NCI-H345 treated with DMSO at 0.1 percent for 48 hours (cell line): Measurements from ENCODE around the gene WFDC12.
"Not testable (repeated sequence)": the region's sequence is repeated elsewhere in the genome, so short reads cannot be mapped to it uniquely, and the experiment has no call there.

Experiments used
- DNase-seq: peaks from one replicate; lab custom pipeline; 2025; ENCODE audit not compliant: unreplicated experiment; lab: John Stamatoyannopoulos, UW

Gene WFDC12, protein sequence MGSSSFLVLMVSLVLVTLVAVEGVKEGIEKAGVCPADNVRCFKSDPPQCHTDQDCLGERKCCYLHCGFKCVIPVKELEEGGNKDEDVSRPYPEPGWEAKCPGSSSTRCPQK

GRCh38 chr20:45124365-45124764 is at the start of gene WFDC12:
Gene WFDC12, minus strand, starts transcription at chr20:45124465. Its CDS starts 18 bp downstream, at chr20:45124447.
- no peak for DNase-seq

DNA sequence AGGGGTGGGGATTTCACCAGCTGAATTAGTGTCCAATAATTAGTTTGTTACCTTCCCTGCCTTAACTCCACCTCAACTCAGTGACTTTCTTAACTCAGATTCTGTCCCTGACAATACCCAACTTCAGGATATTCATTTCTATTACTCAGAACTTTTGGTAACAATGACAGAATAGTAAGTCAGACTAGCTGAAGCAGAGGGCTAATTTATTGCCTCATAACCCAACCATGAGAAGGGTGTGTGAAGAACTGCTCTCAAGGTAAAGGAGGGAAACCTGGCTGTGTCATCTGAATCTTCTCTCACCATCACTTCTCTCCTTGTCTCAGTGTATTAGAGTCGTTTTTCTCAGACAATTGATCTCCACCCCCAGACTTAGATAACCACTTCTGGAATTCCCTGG is 49.3 kb upstream of the WFDC12 start:
- no peak for DNase-seq

GRCh38 chr20:45164906-45165305 is 40.6 kb upstream of the WFDC12 start:
- no peak for DNase-seq

- DNase-seq: no peak
Observed at GRCh38 chr20:45163083-45163803, 39.0 kb upstream of the WFDC12 start.

DNA sequence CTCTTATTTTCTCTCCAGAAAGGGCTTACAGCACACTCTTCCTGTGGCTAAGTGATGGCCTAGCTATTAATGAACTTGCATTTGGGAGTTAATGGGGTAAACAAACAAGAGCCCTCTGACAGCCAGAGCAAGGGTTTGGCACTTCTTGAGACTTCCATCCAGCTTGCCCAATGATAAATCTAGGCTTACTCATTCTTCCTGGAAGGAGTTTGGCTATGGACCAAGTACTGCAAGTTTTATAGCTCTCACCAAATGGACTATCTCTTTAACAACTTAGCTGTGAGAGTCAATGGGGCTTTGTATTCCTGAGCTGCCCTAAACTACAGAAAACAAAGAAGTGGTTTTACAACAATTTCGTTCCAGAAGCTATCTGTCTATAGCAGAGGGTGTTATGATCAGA is 33.7 kb upstream of the WFDC12 start:
- no peak for DNase-seq

GRCh38 chr20:45156713-45157112 is 32.4 kb upstream of the WFDC12 start:
- DNase-seq: no peak

DNA sequence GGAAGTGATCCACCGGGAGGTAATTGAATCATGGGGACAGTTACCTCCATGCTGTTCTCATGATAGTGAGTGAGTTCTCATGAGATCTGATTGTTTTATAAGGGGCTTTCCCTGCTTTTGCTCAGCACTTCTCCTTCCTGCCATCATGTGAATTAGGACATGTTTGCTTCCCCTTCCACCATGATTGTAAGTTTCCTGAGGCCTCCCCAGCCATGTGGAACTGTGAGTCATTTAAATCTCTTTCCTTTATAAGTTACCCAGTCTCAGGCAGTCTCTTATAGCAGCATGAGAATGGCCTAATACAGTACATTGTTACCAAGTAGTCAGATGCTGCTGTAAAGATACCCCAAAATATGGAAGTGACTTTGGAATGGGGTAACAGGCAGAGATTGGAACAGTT is 30.5 kb upstream of the WFDC12 start:
- DNase-seq: not testable (repeated sequence)

GRCh38 chr20:45154183-45154582 is 29.9 kb upstream of the WFDC12 start:
- DNase-seq: no peak

DNA sequence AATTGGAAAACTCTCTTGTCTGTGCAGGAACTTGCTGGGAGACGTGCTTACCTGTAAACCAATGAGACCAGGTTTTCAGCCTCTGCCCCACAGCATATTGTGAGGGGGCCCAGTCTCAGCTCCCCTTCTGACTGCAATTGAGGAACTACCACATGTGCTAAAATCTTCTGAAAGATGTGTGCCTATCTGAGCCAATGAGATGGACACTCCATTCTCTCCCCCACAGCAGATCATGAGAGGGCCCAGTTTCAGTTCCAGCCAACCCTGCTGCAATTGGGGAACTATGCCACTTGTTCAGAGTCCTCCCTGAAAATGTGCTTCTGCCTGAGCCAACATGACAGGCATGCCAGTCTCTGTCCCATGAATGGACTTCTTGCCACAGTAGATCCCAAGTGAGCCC is 29.5 kb upstream of the WFDC12 start:
- no peak for DNase-seq

- no peak for DNase-seq
Observed at GRCh38 chr20:45153147-45153546, 28.9 kb upstream of the WFDC12 start.

DNA sequence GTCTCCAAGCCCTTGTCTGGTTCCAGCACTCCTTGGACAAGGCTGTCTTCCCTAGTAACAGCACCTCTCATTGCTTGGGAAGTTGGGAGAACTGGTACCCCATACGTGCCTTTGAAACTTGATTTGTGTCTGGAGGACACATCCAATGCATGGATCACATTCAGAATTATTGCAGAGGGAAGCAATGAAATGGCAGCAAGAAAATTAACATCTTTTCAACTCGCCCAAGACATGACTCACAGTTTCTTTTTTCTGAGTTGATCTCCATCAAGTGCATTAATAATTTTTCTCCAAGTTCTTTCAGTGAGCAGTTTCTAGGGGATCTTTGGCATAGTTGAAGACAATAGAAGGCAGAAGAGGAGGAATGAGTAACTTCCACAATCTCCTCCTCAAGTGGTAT is 28.1 kb upstream of the WFDC12 start:
- no peak for DNase-seq

DNA sequence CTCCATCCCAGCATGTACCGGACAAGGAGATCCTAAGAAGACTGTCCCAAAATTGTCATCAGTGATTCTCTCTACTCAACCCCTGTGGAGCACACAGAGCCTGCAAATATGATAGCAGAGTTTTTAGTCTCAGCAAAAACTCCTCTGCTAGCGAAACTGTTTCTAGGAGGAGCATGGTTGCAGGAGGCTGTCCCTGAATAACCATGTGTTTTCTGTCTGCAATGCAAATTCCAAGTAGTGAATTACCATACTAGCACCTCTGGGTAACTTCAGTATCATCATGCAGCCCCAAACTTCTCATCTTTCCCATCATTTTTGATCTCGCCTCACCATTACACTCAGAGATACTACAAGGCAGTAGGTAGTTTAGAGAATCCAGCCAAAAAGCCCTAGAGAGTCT is 24.8 kb upstream of the WFDC12 start:
- no peak for DNase-seq

GRCh38 chr20:45140836-45141235 is 16.6 kb upstream of the WFDC12 start:
- DNase-seq: no peak

- DNase-seq: not testable (repeated sequence)
Observed at GRCh38 chr20:45139733-45140375, 15.6 kb upstream of the WFDC12 start.

- no peak for DNase-seq
Observed at GRCh38 chr20:45138561-45139300, 14.5 kb upstream of the WFDC12 start.

DNA sequence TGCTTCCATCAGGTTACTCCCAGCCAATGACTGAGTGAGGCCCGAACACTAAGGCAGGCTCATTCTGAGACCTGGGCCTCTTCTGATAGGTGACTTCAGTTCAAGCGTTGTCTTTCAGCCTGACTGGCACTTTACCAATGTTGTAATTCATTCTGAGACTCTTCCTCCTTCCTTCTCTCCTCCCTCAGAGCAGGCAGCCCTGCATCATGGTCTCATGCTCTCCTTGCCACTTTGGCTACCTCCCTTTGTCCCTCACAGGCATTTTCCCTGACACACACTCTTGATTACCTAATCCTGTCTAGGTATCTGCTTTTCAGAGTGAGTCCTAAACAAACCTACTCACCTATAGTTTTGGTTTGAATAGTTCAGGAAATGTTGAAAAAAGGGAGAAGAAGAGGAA is 12.6 kb upstream of the WFDC12 start:
- no peak for DNase-seq

DNA sequence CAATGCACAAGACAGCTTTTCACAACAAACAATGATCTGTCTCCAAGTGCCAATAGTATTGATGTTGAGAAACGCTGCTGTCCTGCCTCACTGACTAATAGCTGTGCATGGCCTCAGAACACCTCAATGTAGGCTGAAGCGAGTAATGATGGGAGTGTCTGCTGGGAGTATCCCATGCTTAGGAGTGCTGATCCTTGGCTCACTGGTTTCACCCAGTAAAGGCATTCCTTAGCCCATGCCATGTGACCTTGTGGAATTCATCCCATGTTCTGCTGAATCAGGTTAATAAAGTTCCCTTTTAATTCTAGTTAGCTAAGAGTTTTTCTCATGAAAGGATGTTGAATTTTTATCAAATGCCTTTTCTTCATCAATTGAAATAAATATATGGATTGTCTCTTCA is 3.8 kb upstream of the WFDC12 start:
- no peak for DNase-seq

- no peak for DNase-seq
Observed at GRCh38 chr20:45121388-45121787, 2.9 kb downstream of the WFDC12 start.

DNA sequence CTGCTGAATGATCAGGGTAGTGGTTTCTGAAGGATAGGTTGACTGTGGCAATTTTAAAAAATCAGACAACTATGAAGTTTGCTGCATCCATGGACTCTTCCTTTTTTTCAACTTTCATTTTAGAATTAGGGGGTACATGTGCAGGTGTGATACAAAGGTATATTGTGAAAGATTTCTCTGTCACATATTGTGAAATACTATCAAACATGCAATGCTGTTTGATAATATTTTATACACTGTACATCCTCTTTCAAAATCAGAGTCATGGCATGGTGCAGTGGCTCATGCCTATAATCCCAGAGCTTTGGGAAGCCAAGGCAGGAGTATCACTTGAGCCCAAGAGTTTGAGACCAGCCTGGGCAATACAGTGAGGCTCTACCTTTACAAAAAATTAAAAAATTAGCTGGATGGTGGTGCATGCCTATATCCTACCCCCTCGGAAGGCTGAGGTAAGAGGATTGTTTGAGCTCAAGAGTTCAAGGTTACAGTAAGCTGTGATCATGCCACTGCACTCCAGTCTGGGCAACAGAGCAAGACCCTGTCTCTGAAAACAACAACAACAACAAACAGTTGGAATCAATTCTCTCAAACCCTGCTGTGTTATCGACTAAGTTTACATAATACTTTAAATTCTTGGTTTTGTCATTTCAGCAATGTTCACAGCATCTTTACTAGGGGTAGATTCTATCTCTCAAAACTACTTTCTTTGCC is 4.6 kb downstream of the WFDC12 start:
- DNase-seq: no peak

GRCh38 chr20:45118028-45118427 is 6.2 kb downstream of the WFDC12 start:
- DNase-seq: no peak

GRCh38 chr20:45117581-45117980 is 6.7 kb downstream of the WFDC12 start:
- DNase-seq: no peak
